GM19099 (cell line): ENCODE results near the gene TBC1D10B.

Source experiments
- POLR2A ChIP-seq: IDR thresholded peaks from 3 replicates; pipeline ENCODE4 v1.6.1; 2011; ENCODE audit warnings: low read depth; ENCODE audit not compliant: insufficient read length; ENCODE audit errors: extremely low read depth

The TBC1D10B gene, protein sequence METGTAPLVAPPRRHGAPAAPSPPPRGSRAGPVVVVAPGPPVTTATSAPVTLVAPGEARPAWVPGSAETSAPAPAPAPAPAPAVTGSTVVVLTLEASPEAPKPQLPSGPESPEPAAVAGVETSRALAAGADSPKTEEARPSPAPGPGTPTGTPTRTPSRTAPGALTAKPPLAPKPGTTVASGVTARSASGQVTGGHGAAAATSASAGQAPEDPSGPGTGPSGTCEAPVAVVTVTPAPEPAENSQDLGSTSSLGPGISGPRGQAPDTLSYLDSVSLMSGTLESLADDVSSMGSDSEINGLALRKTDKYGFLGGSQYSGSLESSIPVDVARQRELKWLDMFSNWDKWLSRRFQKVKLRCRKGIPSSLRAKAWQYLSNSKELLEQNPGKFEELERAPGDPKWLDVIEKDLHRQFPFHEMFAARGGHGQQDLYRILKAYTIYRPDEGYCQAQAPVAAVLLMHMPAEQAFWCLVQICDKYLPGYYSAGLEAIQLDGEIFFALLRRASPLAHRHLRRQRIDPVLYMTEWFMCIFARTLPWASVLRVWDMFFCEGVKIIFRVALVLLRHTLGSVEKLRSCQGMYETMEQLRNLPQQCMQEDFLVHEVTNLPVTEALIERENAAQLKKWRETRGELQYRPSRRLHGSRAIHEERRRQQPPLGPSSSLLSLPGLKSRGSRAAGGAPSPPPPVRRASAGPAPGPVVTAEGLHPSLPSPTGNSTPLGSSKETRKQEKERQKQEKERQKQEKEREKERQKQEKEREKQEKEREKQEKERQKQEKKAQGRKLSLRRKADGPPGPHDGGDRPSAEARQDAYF

GRCh38 chr16:30370456-30371247, at the start of gene TBC1D10B:
Gene TBC1D10B, minus strand, starts transcription at chr16:30370494. Its CDS starts 311 bp downstream, at chr16:30370183.
- TF ChIP-seq POLR2A = no peak

DNA sequence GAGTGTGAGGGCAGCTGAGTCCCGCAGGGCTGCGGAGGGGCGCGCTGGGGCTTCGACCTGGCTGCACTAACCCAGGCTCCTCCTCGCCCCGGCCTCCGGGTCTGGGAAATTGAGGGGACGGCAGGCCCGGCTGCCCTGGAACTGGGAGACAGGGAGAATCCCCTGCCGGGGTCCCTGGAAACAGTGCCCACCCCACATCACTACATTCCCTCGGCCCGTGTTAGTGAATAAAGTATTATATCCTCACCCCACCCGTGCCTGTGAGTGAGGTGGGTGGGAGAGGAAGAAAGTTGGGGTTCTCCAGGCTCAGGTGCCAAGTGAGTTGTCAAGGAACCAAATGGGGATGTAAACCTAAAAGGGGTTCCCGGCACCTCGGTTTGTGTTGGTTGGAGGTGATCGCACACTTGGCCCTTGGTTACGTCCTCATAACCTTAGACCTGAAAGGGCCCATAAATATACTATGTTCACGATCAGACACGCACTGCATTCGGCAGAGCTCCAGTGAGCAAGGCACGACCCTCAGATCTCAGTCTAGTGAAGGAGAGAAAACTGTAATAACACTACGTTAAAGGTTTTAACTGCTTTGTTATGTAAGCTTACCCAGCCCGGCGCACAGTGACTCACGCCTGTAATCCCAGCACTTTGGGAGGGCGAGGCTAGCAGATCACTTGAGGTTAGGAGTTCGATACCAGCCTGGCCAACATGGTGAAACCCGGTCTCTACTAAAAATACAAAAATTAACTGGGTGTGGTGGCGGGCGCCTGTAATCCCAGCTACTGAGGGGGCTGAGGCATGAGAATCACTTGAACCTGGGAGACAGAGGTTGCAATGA, 48.3 kb upstream of the TBC1D10B start:
- TF ChIP-seq POLR2A = no peak

GRCh38 chr16:30417529-30418349, 47.4 kb upstream of the TBC1D10B start:
- TF ChIP-seq POLR2A = peak; percentile 72

DNA sequence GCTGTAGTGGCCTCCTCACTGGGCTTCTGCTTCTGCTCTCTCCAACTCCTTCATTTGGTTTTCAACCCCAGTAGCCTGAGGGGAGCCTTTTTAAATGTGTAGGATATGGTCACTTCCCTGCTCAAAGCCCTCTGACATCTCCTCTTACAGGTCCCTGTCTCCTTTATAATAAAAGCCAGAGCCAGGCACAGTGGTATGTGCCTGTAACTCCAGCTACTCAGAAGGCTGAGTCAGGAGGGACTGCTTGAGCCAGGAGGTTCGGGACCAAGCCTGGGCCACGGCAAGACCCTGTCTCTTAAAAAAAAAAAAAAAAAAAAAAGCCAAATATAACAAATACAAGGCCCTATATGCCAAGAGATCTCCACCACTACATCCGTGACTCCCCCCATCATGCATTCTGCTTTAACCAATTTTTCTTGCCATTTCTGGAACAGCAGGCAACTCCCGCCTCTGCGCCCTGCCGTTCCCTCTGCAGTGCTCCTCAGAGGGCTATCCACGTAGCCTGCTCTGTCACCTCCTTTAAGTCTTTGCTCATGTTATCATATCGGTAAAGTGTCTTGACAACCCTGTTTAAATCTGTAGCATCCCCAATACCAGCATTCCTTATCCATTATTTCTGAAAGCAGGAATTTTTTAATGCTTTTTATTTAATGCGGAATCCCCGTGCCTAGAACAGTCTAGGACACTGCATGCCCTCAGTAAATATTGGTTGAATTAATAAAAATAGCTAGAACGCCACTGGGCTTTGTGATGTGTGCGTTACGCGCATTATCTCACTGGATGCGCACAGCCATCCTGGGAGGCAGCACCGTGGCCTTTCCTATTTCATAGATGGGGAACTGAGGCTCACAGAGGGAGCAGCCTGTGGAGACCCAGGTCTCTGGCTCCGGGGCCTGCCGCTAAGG, 46.6 kb upstream of the TBC1D10B start:
- TF ChIP-seq POLR2A = no peak

GRCh38 chr16:30416047-30416603, 45.8 kb upstream of the TBC1D10B start:
- no peak for TF ChIP-seq POLR2A

DNA sequence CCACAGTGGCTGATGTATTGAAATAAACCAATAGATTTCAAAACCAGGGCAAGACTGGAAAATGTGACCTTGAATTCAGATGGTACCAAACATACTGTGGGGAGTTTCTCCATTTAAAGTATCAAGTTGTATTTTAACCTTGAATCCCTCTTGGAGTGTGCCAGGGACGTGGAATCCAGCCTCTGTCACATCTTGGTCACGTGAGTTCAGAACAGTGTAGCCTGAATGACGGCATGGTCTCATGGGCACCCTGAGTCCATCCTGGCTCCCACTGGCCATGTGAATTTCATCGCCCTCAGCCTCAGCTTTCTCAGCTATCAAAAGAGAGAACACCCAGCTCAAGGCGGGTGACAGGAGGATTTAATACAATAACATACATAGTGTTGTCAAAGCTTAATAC, 43.9 kb upstream of the TBC1D10B start:
- no peak for TF ChIP-seq POLR2A

DNA sequence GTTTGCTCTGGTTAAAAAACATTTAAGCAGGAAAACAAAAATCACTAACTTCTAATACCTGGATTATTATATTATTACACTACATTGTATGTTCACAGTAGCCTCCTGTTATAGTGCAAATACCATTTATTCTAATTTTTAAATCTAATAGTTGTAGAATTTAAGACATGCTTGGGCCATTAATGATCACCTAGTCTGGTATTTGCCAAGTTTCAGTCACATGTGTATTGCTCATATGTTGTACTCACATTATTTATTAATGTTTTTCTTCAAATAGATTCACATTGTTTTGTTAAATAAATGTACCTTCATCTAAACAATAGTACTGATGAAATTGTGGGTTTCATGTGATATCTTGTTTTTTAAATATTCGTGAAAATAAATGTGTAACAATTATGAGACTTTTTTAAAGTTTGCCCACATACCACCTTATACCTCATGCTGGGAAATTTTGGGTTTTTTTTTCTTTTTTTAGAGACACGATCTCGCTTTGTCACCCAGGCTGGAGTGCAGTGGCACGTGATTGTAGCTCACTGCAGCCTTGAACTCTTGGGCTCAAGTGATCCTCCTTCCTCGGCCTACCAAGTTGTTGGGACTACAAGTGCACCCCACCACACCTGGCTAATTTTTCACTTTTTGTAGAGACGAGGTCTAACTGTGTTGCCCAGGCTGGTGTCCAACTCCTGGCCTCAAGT, 43.0 kb upstream of the TBC1D10B start:
- no peak for TF ChIP-seq POLR2A

DNA sequence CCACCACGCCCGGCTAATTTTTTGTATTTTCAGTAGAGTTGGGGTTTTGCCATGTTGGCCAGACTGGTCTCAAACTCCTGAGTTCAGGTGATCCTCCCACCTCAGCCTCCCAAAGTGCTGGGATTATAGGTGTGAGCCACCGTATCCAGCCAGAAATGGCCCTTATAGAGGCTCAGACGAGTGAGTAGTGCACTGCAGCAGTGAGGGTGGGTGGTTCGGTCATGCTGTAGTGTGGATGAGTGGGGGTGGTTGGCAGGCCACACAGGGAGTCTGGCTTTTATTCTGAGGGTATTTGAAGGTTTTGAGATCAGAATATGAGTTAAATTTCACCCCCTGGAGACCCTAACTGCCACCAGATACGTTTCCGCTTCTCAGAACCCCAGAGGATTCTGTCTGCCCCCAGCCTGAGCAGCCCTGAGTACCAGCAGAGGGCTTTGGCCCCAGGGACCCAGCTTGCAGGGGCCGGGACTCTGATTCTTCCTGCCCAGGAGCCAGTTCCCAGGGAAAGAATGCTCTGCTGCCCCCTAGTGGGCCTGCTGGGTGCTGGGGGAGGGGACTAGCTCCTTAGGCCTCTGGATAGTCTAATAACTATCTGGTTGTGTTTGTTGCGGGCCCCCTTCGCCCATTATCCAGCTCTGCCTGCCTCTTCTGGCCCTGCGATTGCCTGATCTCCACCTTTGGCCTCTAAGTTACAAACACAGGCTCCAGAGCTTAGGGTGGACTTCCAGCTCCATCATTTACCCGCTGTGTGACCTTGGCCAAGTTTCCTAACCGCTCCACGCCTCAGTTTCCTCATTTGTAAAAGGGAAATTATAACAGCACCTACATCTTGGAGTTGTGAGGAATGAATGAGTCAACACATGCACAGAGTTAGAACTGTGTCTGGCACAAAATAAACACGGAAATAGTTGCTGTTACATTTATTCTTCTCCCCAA, 39.1 kb upstream of the TBC1D10B start:
- TF ChIP-seq POLR2A = no peak

DNA sequence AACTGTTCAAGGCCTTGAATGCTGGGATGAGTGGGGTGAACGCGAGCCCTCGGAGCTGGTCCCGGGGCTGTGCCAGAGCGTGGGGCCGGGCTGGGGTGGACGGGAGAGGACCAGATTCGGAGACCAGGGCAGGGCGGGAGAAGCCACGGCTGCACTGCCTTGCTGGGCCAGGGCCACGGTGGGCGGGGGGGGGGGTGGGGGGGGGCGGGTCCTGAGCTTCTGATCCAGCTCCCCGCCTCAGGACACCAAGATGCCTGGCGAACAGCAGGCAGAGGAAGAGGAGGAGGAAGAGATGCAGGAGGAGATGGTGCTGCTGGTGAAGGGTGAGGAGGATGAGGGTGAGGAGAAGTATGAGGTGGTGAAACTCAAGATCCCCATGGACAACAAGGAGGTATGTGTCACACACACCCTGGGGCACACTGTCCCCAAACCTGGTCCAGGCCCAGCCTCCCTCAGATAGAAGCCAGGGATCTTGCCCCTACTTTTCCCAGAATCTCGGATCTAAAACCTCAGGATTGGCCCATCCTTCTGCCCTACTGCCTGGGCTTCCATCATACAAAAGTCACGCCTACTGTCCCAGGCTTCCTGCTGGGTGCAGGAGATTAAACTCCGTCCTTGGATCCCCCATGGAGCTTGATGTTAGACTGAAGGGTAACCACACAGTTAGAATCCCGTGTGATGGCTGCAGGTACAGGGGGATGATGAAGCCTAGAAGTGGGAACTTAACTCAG, 37.7 kb upstream of the TBC1D10B start:
- no peak for TF ChIP-seq POLR2A
